ENCODE data around the gene ARHGAP32. TPM values are rescaled to one million over a fixed set of nuclear protein-coding genes. Genes with fewer than 3 reads are reported as not detected.

The ARHGAP32 gene
- polyA plus RNA-seq, 1 donor from 2014 or later, result 12.0 TPM

DNA sequence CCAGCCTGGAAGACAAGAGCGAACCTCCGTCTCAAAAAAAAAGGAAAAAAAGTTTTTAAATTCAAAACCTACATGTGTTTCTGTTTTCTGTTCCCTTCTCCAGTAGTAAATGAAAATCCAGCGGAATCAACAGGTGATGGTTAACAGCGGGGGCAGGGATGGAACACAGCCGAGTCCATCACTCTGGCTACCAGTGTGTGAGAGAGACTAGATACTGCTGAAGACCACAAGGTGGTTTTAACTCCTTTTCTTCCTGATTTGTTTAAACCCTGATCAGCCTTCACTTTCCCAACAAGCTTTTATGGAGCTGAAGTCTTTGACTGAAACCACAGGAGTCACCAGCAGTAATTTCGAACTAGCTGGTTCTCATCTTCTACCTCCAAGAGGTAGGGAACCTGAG is 3.6 kb upstream of the ARHGAP32 start:
- no peak overlapping the region for H3K9ac ChIP-seq (ENCODE audit: low read length)
- H3K27me3 ChIP-seq (ENCODE audit: insufficient read depth, low read depth, low read length), result no peaks in the 10 kb centered on the region
- no peaks in the 10 kb centered on the region for H3K36me3 ChIP-seq (ENCODE audit: insufficient read depth, low read length)
- H3F3A ChIP-seq (ENCODE audit: insufficient read depth, low read length, poor library complexity, severe bottlenecking), result no peaks in the 10 kb centered on the region
- H4K20me1 ChIP-seq (ENCODE audit: insufficient read depth), result no peaks in the 10 kb centered on the region
- no peak overlapping the region for H3K4me3 ChIP-seq (ENCODE audit: low read length)
- no peaks in the 10 kb centered on the region for H3K9me3 ChIP-seq (ENCODE audit: low read length)
- no peak overlapping the region for H2AFZ ChIP-seq (ENCODE audit: low read depth, low read length)
- no peak overlapping the region for H3K4me2 ChIP-seq (ENCODE audit: low read length)
- H3K27ac ChIP-seq (ENCODE audit: low read length), result no peak overlapping the region
- no peaks in the 10 kb centered on the region for H3K9me2 ChIP-seq (ENCODE audit: insufficient read depth, low read length)
- no peaks in the 10 kb centered on the region for H3K79me2 ChIP-seq (replicated peaks; ENCODE audit: insufficient read depth, low read length)
- TF ChIP-seq POLR2AphosphoS5 (IDR thresholded peaks at IDR 0.05), result no peak
- no peak for TF ChIP-seq EZH2 (IDR thresholded peaks at IDR 0.05; ENCODE audit: borderline replicate concordance, insufficient read depth, low read length, poor library complexity, severe bottlenecking)
- no peak for TF ChIP-seq RAD21 (conservative IDR thresholded peaks at IDR 0.05)
- TF ChIP-seq SMC3 (conservative IDR thresholded peaks at IDR 0.05; ENCODE audit: poor library complexity), result no peak
- no peak for TF ChIP-seq REST (IDR thresholded peaks at IDR 0.05; ENCODE audit: borderline replicate concordance)
- TF ChIP-seq TAF1 (IDR thresholded peaks at IDR 0.05; ENCODE audit: low read depth), result no peak
- no peak for TF ChIP-seq MXI1 (conservative IDR thresholded peaks at IDR 0.05; ENCODE audit: poor library complexity, severe bottlenecking)
- no peak for TF ChIP-seq CTCF (IDR thresholded peaks at IDR 0.05; ENCODE audit: poor library complexity, severe bottlenecking)
- no peak for TF ChIP-seq EP300 (conservative IDR thresholded peaks at IDR 0.05; ENCODE audit: poor library complexity, severe bottlenecking)

DNA sequence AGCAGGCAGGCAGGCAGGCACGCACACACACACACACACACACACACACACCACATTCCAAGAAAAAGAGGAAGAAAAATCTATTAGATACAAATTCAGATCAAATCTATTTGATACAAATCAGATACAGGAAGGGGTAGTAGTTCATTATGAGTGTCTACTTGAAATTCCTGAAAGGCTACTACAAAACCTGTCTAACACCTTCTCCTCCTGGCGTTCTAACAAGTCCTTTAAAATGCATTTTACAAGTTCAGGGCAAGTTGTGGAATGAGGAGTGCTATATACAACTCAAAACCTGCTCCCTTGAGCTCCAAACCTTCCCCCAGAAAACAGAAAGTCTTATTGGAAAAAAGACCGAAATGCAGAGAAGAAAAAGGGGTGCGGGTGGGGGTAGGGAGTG is 476 bp downstream of the ARHGAP32 start:
- Histone ChIP-seq H3K4me3 (ENCODE audit: low read length) (no peak overlapping the region), H3K27me3 (ENCODE audit: insufficient read depth, low read depth, low read length) (no peaks in the 10 kb centered on the region), H3K79me2 (replicated peaks; ENCODE audit: insufficient read depth, low read length) (peaks cover 7% of the 10 kb centered on the region), H3K36me3 (ENCODE audit: insufficient read depth, low read length) (no peaks in the 10 kb centered on the region), H3K9me2 (ENCODE audit: insufficient read depth, low read length) (no peaks in the 10 kb centered on the region), H3F3A (ENCODE audit: insufficient read depth, low read length, poor library complexity, severe bottlenecking) (no peaks in the 10 kb centered on the region), H2AFZ (ENCODE audit: low read depth, low read length) (no peak overlapping the region), H3K27ac (ENCODE audit: low read length) (no peak overlapping the region), H3K9me3 (ENCODE audit: low read length) (no peaks in the 10 kb centered on the region), H3K9ac (ENCODE audit: low read length) (no peak overlapping the region), H4K20me1 (ENCODE audit: insufficient read depth) (no peaks in the 10 kb centered on the region), H3K4me2 (ENCODE audit: low read length) (no peak overlapping the region)
- TF ChIP-seq TAF1 (IDR thresholded peaks at IDR 0.05; ENCODE audit: low read depth), result no peak
- no peak for TF ChIP-seq EZH2 (IDR thresholded peaks at IDR 0.05; ENCODE audit: borderline replicate concordance, insufficient read depth, low read length, poor library complexity, severe bottlenecking)
- TF ChIP-seq SMC3 (conservative IDR thresholded peaks at IDR 0.05; ENCODE audit: poor library complexity), result no peak
- no peak for TF ChIP-seq EP300 (conservative IDR thresholded peaks at IDR 0.05; ENCODE audit: poor library complexity, severe bottlenecking)
- TF ChIP-seq RAD21 (conservative IDR thresholded peaks at IDR 0.05), result no peak
- TF ChIP-seq CTCF (IDR thresholded peaks at IDR 0.05; ENCODE audit: poor library complexity, severe bottlenecking), result no peak
- no peak for TF ChIP-seq POLR2AphosphoS5 (IDR thresholded peaks at IDR 0.05)
- no peak for TF ChIP-seq REST (IDR thresholded peaks at IDR 0.05; ENCODE audit: borderline replicate concordance)
- TF ChIP-seq MXI1 (conservative IDR thresholded peaks at IDR 0.05; ENCODE audit: poor library complexity, severe bottlenecking), result no peak
